Progenitor cell of endocrine pancreas (in vitro differentiated cells): Measurements from ENCODE around the gene PLXNA2. TPM values are rescaled to one million over a fixed set of nuclear protein-coding genes. Genes with fewer than 3 reads are reported as not detected.

Experiments used
- DNase-seq: peaks from one replicate; pipeline ENCODE4 v3.0.0; 2021; ENCODE audit warnings: low spot score; ENCODE audit not compliant: unreplicated experiment
- H3K27ac Mint-ChIP-seq: 2 replicates; pipeline ENCODE4 v1.8.0; 2021; ENCODE audit warnings: mild to moderate bottlenecking, moderate library complexity, mixed read lengths
- H3K27me3 Mint-ChIP-seq: 2 replicates; pipeline ENCODE4 v1.8.0; 2021; ENCODE audit warnings: mixed read lengths
- H3K36me3 Mint-ChIP-seq: 2 replicates; pipeline ENCODE4 v1.8.0; 2022; ENCODE audit warnings: mixed read lengths; ENCODE audit not compliant: insufficient read depth
- H3K4me1 Mint-ChIP-seq: 2 replicates; pipeline ENCODE4 v1.8.0; 2021; ENCODE audit warnings: low read depth, mixed read lengths
- H3K4me3 Mint-ChIP-seq: 2 replicates; pipeline ENCODE4 v1.8.0; 2021; ENCODE audit warnings: low read depth, mild to moderate bottlenecking, moderate library complexity, mixed read lengths
- H3K9me3 Mint-ChIP-seq: 2 replicates; pipeline ENCODE4 v1.8.0; 2021; ENCODE audit warnings: low read depth, mixed read lengths
- total RNA-seq: library from RNA; stranded (reverse); gene quantifications from 2 replicates; pipeline ENCODE4 v1.2.1, GENCODE V29; 2021
- TF ChIP-seq, protein P1 (sequence below): fragments of 200-600 bp; sonication (generic); IDR thresholded peaks from one replicate; pipeline ENCODE4 v1.5.0; 2021; ENCODE audit warnings: antibody characterized with exemption, mild to moderate bottlenecking; ENCODE audit not compliant: unreplicated experiment

PLXNA2 gene
- total RNA-seq, 1 donor from 2014 or later = 34.9 TPM

- Mint-ChIP-seq H3K27me3 (peaks cover 30% of the 10 kb centered on the region), H3K4me3 (no peak overlapping the region), H3K9me3 (peaks cover 6% of the 10 kb centered on the region), H3K36me3 (no peaks in the 10 kb centered on the region), H3K27ac (no peak overlapping the region), H3K4me1 (no peaks in the 10 kb centered on the region)
- TF ChIP-seq, protein P1, sequence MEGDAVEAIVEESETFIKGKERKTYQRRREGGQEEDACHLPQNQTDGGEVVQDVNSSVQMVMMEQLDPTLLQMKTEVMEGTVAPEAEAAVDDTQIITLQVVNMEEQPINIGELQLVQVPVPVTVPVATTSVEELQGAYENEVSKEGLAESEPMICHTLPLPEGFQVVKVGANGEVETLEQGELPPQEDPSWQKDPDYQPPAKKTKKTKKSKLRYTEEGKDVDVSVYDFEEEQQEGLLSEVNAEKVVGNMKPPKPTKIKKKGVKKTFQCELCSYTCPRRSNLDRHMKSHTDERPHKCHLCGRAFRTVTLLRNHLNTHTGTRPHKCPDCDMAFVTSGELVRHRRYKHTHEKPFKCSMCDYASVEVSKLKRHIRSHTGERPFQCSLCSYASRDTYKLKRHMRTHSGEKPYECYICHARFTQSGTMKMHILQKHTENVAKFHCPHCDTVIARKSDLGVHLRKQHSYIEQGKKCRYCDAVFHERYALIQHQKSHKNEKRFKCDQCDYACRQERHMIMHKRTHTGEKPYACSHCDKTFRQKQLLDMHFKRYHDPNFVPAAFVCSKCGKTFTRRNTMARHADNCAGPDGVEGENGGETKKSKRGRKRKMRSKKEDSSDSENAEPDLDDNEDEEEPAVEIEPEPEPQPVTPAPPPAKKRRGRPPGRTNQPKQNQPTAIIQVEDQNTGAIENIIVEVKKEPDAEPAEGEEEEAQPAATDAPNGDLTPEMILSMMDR = no peak
- DNase-seq = no peak
These were observed 251.4 kb downstream of the PLXNA2 start for GRCh38 chr1:207992677-207993236.

- peaks cover 6% of the 10 kb centered on the region for H3K9me3 Mint-ChIP-seq
- DNase-seq = no peak
- TF ChIP-seq, protein P1 = no peak
These were observed 252.6 kb downstream of the PLXNA2 start for GRCh38 chr1:207991583-207992026.

GRCh38 chr1:207990876-207991582, 253.2 kb downstream of the PLXNA2 start:
- TF ChIP-seq, protein P1 = no peak
- Mint-ChIP-seq H3K27me3 (peaks cover 32% of the 10 kb centered on the region), H3K4me1 (no peaks in the 10 kb centered on the region), H3K27ac (no peak overlapping the region), H3K36me3 (no peaks in the 10 kb centered on the region), H3K9me3 (peaks cover 6% of the 10 kb centered on the region), H3K4me3 (no peak overlapping the region)
- no peak for DNase-seq

More at GRCh38 chr1:207991583-207992026, 252.6 kb downstream of the PLXNA2 start:
- Mint-ChIP-seq H3K36me3 (no peaks in the 10 kb centered on the region), H3K4me1 (no peaks in the 10 kb centered on the region), H3K27me3 (peaks cover 31% of the 10 kb centered on the region), H3K4me3 (no peak overlapping the region), H3K27ac (no peak overlapping the region)

- peaks cover 31% of the 10 kb centered on the region for H3K27me3 Mint-ChIP-seq
- H3K4me1 Mint-ChIP-seq = no peaks in the 10 kb centered on the region
- H3K36me3 Mint-ChIP-seq = no peaks in the 10 kb centered on the region
- H3K27ac Mint-ChIP-seq = no peak overlapping the region
- no peak overlapping the region for H3K4me3 Mint-ChIP-seq
- DNase-seq = no peak
- H3K9me3 Mint-ChIP-seq = peaks cover 6% of the 10 kb centered on the region
- TF ChIP-seq, protein P1 = no peak
These were observed 253.7 kb downstream of the PLXNA2 start for GRCh38 chr1:207990455-207990854.

GRCh38 chr1:207988326-207989165, 255.6 kb downstream of the PLXNA2 start:
- DNase-seq = no peak
- H3K27ac Mint-ChIP-seq = no peak overlapping the region

More at GRCh38 chr1:207988326-207989165, 255.6 kb downstream of the PLXNA2 start:
- Mint-ChIP-seq H3K27me3 (peaks cover 21% of the 10 kb centered on the region), H3K36me3 (no peaks in the 10 kb centered on the region), H3K4me1 (no peaks in the 10 kb centered on the region), H3K9me3 (peaks cover 3% of the 10 kb centered on the region), H3K4me3 (no peak overlapping the region)
- TF ChIP-seq, protein P1 = no peak
